HT1080 (cell line): ENCODE data around the gene PHACTR1. TPM values are rescaled to one million over a fixed set of nuclear protein-coding genes. Genes with fewer than 3 reads are reported as not detected.

Source experiments
- DNase-seq: peaks from one replicate; pipeline ENCODE4 v3.0.0-alpha.2; 2015; ENCODE audit warnings: low read depth
- total RNA-seq: library from RNA; depleted of rRNA; stranded (reverse); fragments of >200 nt; shearing (Covaris generic); gene quantifications from 2 replicates; pipeline ENCODE4 v1.2.3, GENCODE V29; 2014

The PHACTR1 gene
- total RNA-seq, 1 experiment from 2014 or later: 7.8 TPM

GRCh38 chr6:13183415-13184088, 467.0 kb downstream of the PHACTR1 start:
- DNase-seq: no peak

GRCh38 chr6:13184089-13184468, 467.5 kb downstream of the PHACTR1 start:
- DNase-seq: no peak

DNA sequence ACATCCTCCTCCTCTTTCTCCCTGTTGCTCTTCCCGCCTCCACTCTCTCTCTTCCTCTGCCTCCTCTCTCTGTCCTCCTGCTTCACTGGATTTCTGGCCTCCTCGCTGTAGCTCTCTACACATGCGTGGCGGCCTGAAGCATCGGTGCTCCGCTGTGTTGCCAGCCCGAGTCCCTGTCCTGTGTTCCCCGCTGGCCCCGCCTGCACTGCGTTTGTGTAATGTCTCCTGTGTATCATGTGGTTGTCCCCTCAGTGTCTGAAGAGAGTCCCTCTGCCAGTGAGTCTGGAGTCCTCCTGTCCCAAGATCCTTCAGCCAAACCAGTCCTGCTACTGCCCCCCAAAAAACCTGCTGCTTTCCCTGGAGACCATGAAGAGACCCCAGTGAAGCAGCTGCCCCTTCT, 468.0 kb downstream of the PHACTR1 start:
- DNase-seq: no peak

GRCh38 chr6:13186861-13187260, 470.3 kb downstream of the PHACTR1 start:
- no peak for DNase-seq

GRCh38 chr6:13187692-13188091, 471.1 kb downstream of the PHACTR1 start:
- no peak for DNase-seq

DNA sequence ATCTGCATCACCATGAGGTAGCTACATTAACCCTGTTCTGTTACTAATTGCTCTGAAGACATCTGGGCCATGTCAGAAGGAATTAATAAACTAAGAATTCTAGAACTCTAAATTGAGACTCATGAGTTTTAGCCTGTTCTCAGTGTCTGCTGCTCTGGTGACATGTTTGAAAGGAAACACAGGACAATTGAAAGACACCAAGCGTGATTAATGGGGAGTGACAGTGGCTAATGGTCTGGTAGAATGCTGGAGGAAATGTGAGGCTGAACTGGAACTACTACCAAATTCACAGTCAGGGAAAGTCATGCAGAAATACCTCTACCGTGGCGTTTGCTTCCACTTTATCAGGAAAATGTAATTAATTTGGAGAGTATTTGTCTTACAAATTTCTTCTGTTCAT, 471.7 kb downstream of the PHACTR1 start:
- DNase-seq: no peak

DNA sequence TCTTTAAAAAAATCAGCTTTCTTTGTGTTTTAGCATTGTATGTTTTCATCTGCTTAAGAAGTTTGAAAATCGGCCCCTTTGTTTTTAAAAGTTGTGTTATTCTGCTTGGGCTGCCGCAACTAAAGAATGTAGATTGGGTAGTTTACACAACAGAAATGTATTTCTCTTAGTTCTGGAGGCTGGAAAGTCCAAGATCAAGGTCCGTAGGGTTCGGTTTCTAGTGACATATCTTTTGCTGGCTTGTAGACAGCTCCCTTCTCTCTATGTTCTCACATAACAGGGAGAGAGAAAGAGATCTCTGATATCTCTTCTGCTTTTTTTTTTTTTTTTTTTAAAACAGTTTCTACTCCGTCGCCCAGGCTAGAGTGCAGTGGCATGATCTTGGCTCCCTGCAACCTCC, 473.1 kb downstream of the PHACTR1 start:
- no peak for DNase-seq

GRCh38 chr6:13190376-13190775, 473.8 kb downstream of the PHACTR1 start:
- DNase-seq: peak; percentile 31

DNA sequence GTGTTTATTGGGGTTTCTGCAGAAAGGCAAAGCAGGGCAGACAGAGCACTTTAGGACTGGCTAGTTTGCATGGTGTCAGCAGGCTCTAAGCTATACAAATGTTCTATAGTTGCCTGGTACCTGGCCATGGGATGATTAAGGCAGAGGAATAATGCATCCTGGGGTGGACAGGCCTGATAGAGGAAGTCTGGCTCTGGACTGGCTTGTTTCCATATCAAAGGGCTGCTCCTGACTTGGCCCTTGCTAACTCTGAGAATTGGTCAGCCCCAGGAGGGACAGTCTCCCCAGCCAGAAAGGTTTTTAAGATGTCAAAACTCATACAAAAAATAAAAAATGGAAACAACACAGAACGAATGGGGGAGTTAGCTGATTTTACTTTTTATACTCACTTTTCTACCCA, 474.9 kb downstream of the PHACTR1 start:
- DNase-seq: no peak

GRCh38 chr6:13194852-13195251, 478.3 kb downstream of the PHACTR1 start:
- peak; percentile 50 for DNase-seq

DNA sequence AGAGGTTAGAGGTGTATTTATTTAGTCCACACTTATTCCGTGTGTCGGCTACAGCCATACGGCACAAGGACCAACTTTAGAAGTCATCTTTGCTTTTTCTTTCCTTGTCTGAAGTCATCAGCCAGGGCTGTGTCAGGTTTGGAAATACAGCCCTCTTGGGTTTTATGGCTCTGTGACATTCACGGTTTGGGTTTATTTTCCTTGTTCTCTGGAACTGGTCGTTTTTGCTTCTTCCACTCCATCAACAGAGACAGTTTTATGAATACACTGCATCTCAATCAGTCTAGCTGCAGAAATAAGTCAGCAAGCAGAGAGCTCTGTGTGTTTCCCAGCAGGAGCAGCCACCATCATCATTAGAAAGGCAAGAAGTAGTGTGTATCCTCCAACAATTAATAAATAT, 479.2 kb downstream of the PHACTR1 start:
- no peak for DNase-seq

DNA sequence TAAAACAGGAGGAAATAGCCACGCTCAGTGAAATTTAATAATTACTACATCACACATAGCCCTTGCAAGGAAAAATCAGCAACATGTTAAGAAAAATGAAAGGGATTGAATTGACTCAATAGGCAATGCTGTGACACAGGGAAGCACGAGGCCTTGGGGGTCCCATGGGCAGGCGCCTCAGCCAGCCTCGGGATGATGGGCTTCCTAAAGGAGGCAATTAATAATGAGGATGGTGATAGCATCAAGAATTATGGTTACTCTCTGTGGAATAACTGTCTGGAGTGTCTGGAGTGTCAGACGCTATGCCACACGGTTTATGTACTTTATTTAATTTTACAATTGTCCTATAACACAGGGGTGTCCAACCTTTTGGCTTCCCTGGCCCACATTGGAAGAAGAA, 481.6 kb downstream of the PHACTR1 start:
- no peak for DNase-seq

DNA sequence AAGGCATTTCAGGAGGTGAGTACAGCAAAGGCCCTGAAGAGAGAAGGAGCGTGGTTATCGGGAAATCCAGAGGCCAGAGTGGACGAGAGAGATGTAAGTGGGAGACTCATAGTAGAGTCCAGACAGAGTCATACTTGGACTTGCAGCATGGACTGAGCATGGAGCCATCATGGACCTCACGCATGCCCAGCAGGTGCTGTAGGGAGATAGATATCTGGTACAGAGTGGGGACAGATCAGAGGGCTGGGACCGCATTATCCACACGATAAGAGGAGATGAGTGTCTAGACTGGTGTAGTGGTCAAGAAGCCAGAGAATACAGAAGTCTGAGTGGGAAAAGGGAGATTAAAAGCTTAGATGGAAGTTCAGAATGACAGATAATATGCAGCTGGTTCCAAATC, 484.8 kb downstream of the PHACTR1 start:
- DNase-seq: no peak

- no peak for DNase-seq
Observed at GRCh38 chr6:13203145-13203544, 486.6 kb downstream of the PHACTR1 start.

GRCh38 chr6:13205106-13205505, 488.5 kb downstream of the PHACTR1 start:
- no peak for DNase-seq

DNA sequence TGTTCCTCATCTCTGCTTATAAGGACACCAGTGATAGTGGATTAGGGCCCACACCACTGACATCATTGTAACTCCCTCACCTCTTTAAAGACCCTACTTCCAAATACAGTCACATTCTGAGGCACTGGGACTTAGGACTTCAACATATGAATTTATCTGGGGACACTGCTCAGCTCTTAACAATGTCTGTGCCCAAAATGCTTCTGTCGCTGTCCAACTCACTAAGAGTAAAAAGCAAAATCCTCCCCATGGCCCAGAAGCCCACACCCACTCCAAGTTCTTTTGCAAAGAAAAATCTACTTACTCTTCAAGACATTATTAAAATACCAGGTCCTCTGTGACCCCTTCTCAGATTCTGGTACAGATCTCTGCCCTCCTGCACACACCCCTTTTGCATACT, 495.5 kb downstream of the PHACTR1 start:
- DNase-seq: no peak

- no peak for DNase-seq
Observed at GRCh38 chr6:13212538-13212937, 496.0 kb downstream of the PHACTR1 start.

DNA sequence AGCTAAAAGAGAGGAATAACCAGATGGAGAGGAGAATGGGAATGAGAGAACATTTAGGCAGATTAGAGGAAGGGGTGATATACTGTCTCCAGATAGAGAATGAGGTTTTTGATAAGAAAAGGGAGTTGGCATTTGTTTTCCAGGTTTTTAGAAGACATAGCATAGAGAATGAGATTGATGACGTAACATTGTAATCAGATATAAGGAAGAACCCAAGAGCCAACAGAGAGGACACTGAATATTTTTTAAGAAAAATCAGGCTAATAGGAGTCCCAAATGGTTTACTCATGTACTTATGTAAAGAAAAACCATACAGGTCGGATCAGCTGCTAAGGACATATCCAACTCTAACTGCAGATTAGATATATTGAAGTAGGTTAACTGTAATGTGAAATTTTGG, 498.8 kb downstream of the PHACTR1 start:
- DNase-seq: no peak

DNA sequence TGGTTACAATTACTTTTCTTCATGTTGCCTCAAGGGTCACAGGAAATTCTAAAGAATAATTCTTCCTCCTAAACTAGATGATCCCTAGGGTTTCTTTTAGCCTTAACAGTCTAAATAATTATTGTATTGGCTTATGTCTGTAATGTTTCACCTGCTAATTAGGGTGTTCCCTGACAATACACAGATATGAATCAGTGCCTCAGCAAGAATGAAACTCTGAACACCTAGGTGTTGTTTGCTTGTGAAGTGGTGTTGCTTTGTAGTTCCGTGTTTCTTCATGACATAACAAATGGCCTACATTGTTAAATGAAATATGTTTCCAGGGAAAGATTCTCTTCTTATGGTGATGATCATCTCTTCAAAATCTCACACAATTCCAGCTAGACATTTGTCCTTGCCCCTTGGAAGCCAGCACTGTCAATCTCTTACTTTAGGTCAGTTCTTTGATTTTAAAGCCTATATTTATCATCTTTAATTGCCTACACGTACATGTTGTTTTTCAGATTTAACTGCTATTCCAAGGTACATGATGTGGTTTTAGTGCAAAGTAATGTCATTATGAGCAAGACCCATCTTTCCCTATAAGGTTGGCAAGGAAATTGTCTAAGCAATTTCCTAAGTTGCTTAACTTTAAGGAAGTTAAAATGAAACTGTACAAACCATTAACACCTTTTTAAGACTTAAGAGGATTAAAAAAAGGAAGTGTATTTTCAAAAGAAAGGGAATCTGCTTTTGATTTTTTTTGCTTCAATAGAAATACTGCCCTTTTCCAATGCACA, 499.9 kb downstream of the PHACTR1 start:
- DNase-seq: no peak

DNA sequence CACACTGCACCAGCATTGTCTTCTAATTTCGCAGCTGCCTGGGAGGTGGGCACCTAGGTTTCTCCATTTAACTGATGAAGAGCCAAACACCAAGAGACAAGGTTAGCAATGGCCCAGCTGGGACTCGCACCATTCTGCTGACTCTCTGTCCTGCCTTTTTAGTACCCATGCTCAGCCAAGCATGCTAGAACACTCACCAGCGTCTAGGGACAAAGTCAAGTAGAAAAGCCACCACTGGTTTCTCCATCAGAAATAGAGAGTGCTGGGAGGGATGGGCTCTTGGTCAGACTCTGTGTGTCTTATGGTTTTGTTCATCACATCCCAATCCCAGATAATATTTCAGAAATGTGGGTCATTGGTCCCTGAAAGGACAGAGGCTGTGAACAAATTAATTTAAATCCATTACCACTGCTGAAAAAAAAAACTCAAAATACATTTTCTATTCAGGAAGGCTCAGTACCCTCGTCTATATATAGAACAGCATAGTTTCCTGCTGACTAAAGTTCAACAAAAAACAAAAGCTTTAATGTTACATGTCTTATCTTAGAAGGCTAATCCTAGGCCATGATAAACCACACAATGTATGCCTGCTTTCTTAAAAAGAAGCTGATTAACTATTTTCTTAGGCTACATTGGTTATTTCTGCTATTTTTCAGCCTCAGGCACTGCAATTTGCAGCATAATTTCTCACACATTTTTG, 500.8 kb downstream of the PHACTR1 start:
- DNase-seq: peak; percentile 56

- no peak for DNase-seq
Observed at GRCh38 chr6:13220266-13220665, 503.7 kb downstream of the PHACTR1 start.

- DNase-seq: no peak
Observed at GRCh38 chr6:13222048-13222447, 505.5 kb downstream of the PHACTR1 start.
